Measurements from ENCODE around the gene MSMP.
A peak's percentile ranks its signal among the peaks of the same experiment; 100 is the strongest.

MSMP gene

GRCh38 chr9:35717132-35717870 lies 36.8 kb downstream of the MSMP start:
- Histone ChIP-seq H3K27ac (peak overlapping the region in 1 of 2 donors; percentile 63), H3K4me3 (no peak overlapping the region)
- no peak for DNase-seq (ENCODE audit: low spot score)
- no peak for TF ChIP-seq CTCF (IDR thresholded peaks at IDR 0.05)

GRCh38 chr9:35716230-35716629 lies 37.8 kb downstream of the MSMP start:
- H3K27ac ChIP-seq: peak overlapping the region; percentile 43 to 63
- no peak overlapping the region for H3K4me3 ChIP-seq
- no peak for DNase-seq (ENCODE audit: low spot score)
- no peak for TF ChIP-seq CTCF (IDR thresholded peaks at IDR 0.05)

GRCh38 chr9:35714579-35715252 lies 39.4 kb downstream of the MSMP start:
- peak overlapping the region in 1 of 2 donors; percentile 63 for H3K27ac ChIP-seq
- no peak for DNase-seq (ENCODE audit: low spot score)
- no peak overlapping the region for H3K4me3 ChIP-seq
- no peak for TF ChIP-seq CTCF (IDR thresholded peaks at IDR 0.05)

GRCh38 chr9:35714123-35714522 lies 40.0 kb downstream of the MSMP start:
- no peak for DNase-seq (ENCODE audit: low spot score)

GRCh38 chr9:35713578-35713977 lies 40.5 kb downstream of the MSMP start:
- Histone ChIP-seq H3K27ac (peak overlapping the region in 1 of 2 donors; percentile 63), H3K4me3 (no peak overlapping the region)
- DNase-seq (ENCODE audit: low spot score): no peak
- TF ChIP-seq CTCF (IDR thresholded peaks at IDR 0.05): no peak

More at GRCh38 chr9:35714123-35714522, 40.0 kb downstream of the MSMP start:
- no peak for TF ChIP-seq CTCF (IDR thresholded peaks at IDR 0.05)
- Histone ChIP-seq H3K27ac (peak overlapping the region in 1 of 2 donors; percentile 63), H3K4me3 (no peak overlapping the region)

GRCh38 chr9:35712762-35713400 lies 41.2 kb downstream of the MSMP start:
- Histone ChIP-seq H3K4me3 (no peak overlapping the region), H3K27ac (peak overlapping the region in 1 of 2 donors; percentile 49)
- DNase-seq (ENCODE audit: low spot score): no peak
- TF ChIP-seq CTCF (IDR thresholded peaks at IDR 0.05): no peak
